GM19351 (cell line): Measurements from ENCODE around the gene NSD2.

Source experiments
- ATAC-seq: cut with Tn5 transposase; IDR thresholded peaks from one replicate; pipeline ENCODE4 v1.9.1; 2021; ENCODE audit warnings: mild to moderate bottlenecking, moderate library complexity; ENCODE audit not compliant: unreplicated experiment

Gene NSD2

GRCh38 chr4:1863297-1864033 lies 7.7 kb upstream of the NSD2 start:
- ATAC-seq, result no peak

- no peak for ATAC-seq
These were observed 6.9 kb upstream of the NSD2 start for GRCh38 chr4:1864076-1865008.

- ATAC-seq, result no peak
These were observed 5.0 kb upstream of the NSD2 start for GRCh38 chr4:1866189-1866661.

GRCh38 chr4:1868293-1868692 lies 2.9 kb upstream of the NSD2 start:
- no peak for ATAC-seq

GRCh38 chr4:1868912-1869311 lies 2.3 kb upstream of the NSD2 start:
- ATAC-seq, result no peak

GRCh38 chr4:1869530-1870327 lies 1.5 kb upstream of the NSD2 start:
- ATAC-seq, result peak; percentile 14

GRCh38 chr4:1870328-1870577 lies 940 bp upstream of the NSD2 start:
- ATAC-seq, result peak; percentile 43

GRCh38 chr4:1871471-1872021 lies 353 bp downstream of the NSD2 start:
- ATAC-seq, result peak; percentile 4

GRCh38 chr4:1872870-1873269 lies 1.7 kb downstream of the NSD2 start:
- no peak for ATAC-seq

- no peak for ATAC-seq
These were observed 2.1 kb downstream of the NSD2 start for GRCh38 chr4:1873291-1873690.

- no peak for ATAC-seq
These were observed 2.6 kb downstream of the NSD2 start for GRCh38 chr4:1873776-1874175.

- ATAC-seq, result no peak
These were observed 3.0 kb downstream of the NSD2 start for GRCh38 chr4:1874201-1874600.

- no peak for ATAC-seq
These were observed 8.3 kb downstream of the NSD2 start for GRCh38 chr4:1879485-1879884.

- ATAC-seq, result no peak
These were observed 9.1 kb downstream of the NSD2 start for GRCh38 chr4:1880332-1880731.

- ATAC-seq, result no peak
These were observed 11.7 kb downstream of the NSD2 start for GRCh38 chr4:1882850-1883271.

- ATAC-seq, result no peak
These were observed 12.4 kb downstream of the NSD2 start for GRCh38 chr4:1883583-1883982.

- ATAC-seq, result no peak
These were observed 14.2 kb downstream of the NSD2 start for GRCh38 chr4:1885414-1885813.

GRCh38 chr4:1887052-1887451 lies 15.9 kb downstream of the NSD2 start:
- no peak for ATAC-seq

- no peak for ATAC-seq
These were observed 19.9 kb downstream of the NSD2 start for GRCh38 chr4:1890979-1891570.

GRCh38 chr4:1895971-1896657 lies 24.9 kb downstream of the NSD2 start:
- no peak for ATAC-seq
